ENCODE data around the gene ZNF484. TPM values are rescaled to one million over a fixed set of nuclear protein-coding genes. Genes with fewer than 3 reads are reported as not detected.

ZNF484 gene
- total RNA-seq, 1 experiment from 2014 or later = 3.6 TPM

- Mint-ChIP-seq H3K4me1 (ENCODE audit: low read depth, unreplicated experiment) (no peaks in the 10 kb centered on the region), H3K9me3 (ENCODE audit: unreplicated experiment) (no peaks in the 10 kb centered on the region), H3K27ac (ENCODE audit: unreplicated experiment) (no peak overlapping the region), H3K36me3 (ENCODE audit: insufficient read depth, unreplicated experiment) (peaks cover 18% of the 10 kb centered on the region), H3K27me3 (ENCODE audit: insufficient read depth, unreplicated experiment) (no peaks in the 10 kb centered on the region), H3K4me3 (ENCODE audit: unreplicated experiment) (no peak overlapping the region)
- TF ChIP-seq, protein P1, sequence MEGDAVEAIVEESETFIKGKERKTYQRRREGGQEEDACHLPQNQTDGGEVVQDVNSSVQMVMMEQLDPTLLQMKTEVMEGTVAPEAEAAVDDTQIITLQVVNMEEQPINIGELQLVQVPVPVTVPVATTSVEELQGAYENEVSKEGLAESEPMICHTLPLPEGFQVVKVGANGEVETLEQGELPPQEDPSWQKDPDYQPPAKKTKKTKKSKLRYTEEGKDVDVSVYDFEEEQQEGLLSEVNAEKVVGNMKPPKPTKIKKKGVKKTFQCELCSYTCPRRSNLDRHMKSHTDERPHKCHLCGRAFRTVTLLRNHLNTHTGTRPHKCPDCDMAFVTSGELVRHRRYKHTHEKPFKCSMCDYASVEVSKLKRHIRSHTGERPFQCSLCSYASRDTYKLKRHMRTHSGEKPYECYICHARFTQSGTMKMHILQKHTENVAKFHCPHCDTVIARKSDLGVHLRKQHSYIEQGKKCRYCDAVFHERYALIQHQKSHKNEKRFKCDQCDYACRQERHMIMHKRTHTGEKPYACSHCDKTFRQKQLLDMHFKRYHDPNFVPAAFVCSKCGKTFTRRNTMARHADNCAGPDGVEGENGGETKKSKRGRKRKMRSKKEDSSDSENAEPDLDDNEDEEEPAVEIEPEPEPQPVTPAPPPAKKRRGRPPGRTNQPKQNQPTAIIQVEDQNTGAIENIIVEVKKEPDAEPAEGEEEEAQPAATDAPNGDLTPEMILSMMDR (IDR thresholded peaks at IDR 0.05; ENCODE audit: insufficient read depth in 1 of 2, low read depth in 1 of 2, low read length in 1 of 2, severe bottlenecking in 1 of 2, unreplicated experiment in 1 of 2) = no peak
- Histone ChIP-seq H3K4me1 (no peaks in the 10 kb centered on the region), H3K9me3 (no peaks in the 10 kb centered on the region), H3K27me3 (replicated peaks; ENCODE audit: control insufficient read depth, insufficient read depth, low read length) (no peaks in the 10 kb centered on the region), H3K36me3 (ENCODE audit: control insufficient read depth, insufficient read depth, low read length) (no peaks in the 10 kb centered on the region), H3K4me3 (ENCODE audit: low read depth, low read length) (no peak overlapping the region)
- DNase-seq = no peak
- ChIA-PET CTCF (no interaction called here), POLR2A (no interaction called here)
- BruUV-seq (replicated peaks) = no TSS peak
- intact Hi-C loops (cut with micrococcal nuclease; ENCODE audit: unreplicated experiment) = no loop called here
These were observed 13.7 kb downstream of the ZNF484 start for GRCh38 chr9:92864152-92864551.

- no peaks in the 10 kb centered on the region for H3K27me3 Mint-ChIP-seq (ENCODE audit: insufficient read depth, unreplicated experiment)
- no peaks in the 10 kb centered on the region for H3K4me1 ChIP-seq
- ChIA-PET POLR2A (no interaction called here), CTCF (no interaction called here)
- peaks cover 13% of the 10 kb centered on the region for H3K36me3 Mint-ChIP-seq (ENCODE audit: insufficient read depth, unreplicated experiment)
- no peaks in the 10 kb centered on the region for H3K27me3 ChIP-seq (replicated peaks; ENCODE audit: control insufficient read depth, insufficient read depth, low read length)
- no peak overlapping the region for H3K27ac Mint-ChIP-seq (ENCODE audit: unreplicated experiment)
- intact Hi-C loops (cut with micrococcal nuclease; ENCODE audit: unreplicated experiment) = no loop called here
- no peaks in the 10 kb centered on the region for H3K36me3 ChIP-seq (ENCODE audit: control insufficient read depth, insufficient read depth, low read length)
- H3K4me3 ChIP-seq (ENCODE audit: low read depth, low read length) = no peak overlapping the region
- BruUV-seq (replicated peaks) = no TSS peak
- TF ChIP-seq, protein P1 (IDR thresholded peaks at IDR 0.05; ENCODE audit: insufficient read depth in 1 of 2, low read depth in 1 of 2, low read length in 1 of 2, severe bottlenecking in 1 of 2, unreplicated experiment in 1 of 2) = no peak
- no peaks in the 10 kb centered on the region for H3K9me3 Mint-ChIP-seq (ENCODE audit: unreplicated experiment)
- no peaks in the 10 kb centered on the region for H3K4me1 Mint-ChIP-seq (ENCODE audit: low read depth, unreplicated experiment)
- H3K9me3 ChIP-seq = no peaks in the 10 kb centered on the region
- no peak for DNase-seq
- H3K4me3 Mint-ChIP-seq (ENCODE audit: unreplicated experiment) = no peak overlapping the region
These were observed 17.0 kb downstream of the ZNF484 start for GRCh38 chr9:92860867-92861266.

DNA sequence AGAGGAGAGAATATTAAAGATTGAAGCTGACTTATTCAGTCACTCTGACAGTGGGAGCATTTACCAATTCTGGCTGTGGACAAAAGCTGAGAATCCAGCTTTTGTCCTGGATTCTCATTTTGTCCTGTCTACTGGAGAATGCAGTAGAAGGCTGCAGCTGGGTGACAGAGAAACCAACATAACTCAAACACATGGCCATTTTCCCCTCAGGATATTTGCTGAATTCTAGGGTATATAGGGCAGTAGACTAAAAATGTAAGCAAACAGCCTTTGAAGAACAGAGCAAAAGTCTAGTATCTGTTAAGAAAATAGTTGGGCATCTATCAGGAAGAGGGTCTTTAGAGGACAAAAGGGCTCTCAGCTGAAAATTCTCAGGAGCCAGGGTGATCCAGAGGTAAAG is 20.6 kb downstream of the ZNF484 start:
- intact Hi-C loops (cut with micrococcal nuclease; ENCODE audit: unreplicated experiment) = no loop called here
- no peak for DNase-seq
- Mint-ChIP-seq H3K9me3 (ENCODE audit: unreplicated experiment) (no peaks in the 10 kb centered on the region), H3K27ac (ENCODE audit: unreplicated experiment) (no peak overlapping the region), H3K27me3 (ENCODE audit: insufficient read depth, unreplicated experiment) (no peaks in the 10 kb centered on the region), H3K4me1 (ENCODE audit: low read depth, unreplicated experiment) (no peaks in the 10 kb centered on the region), H3K4me3 (ENCODE audit: unreplicated experiment) (no peak overlapping the region), H3K36me3 (ENCODE audit: insufficient read depth, unreplicated experiment) (peaks cover 16% of the 10 kb centered on the region)
- Histone ChIP-seq H3K4me3 (ENCODE audit: low read depth, low read length) (no peak overlapping the region), H3K36me3 (ENCODE audit: control insufficient read depth, insufficient read depth, low read length) (no peaks in the 10 kb centered on the region), H3K4me1 (no peaks in the 10 kb centered on the region), H3K9me3 (no peaks in the 10 kb centered on the region), H3K27me3 (replicated peaks; ENCODE audit: control insufficient read depth, insufficient read depth, low read length) (no peaks in the 10 kb centered on the region)
- TF ChIP-seq, protein P1 (IDR thresholded peaks at IDR 0.05; ENCODE audit: insufficient read depth in 1 of 2, low read depth in 1 of 2, low read length in 1 of 2, severe bottlenecking in 1 of 2, unreplicated experiment in 1 of 2) = no peak
- CTCF ChIA-PET = no interaction called here
- POLR2A ChIA-PET = no interaction called here
- no TSS peak for BruUV-seq (replicated peaks)
